A549 (cell line): ENCODE results near the gene BAHCC1.

Experiments used
- CBX8 ChIP-seq: fragments of 200-600 bp; sonication (generic); IDR thresholded peaks from 2 replicates; pipeline ENCODE4 v1.6.1; 2016
- CEBPB ChIP-seq, 2 experiments: fragments of >200 bp in 1 of 2; sonication (Bioruptor Twin) in 1 of 2; formaldehyde crosslinking in 1 of 2; IDR thresholded peaks; 2 replicates each; pipeline ENCODE4 v1.6.1; 2012 to 2016
- POLR2A ChIP-seq: IDR thresholded peaks from 2 replicates; pipeline ENCODE4 v1.6.1; 2012; ENCODE audit warnings: mild to moderate bottlenecking, low read length
- RAD21 ChIP-seq, 2 experiments: fragments of >200 bp in 1 of 2; sonication (Bioruptor Twin) in 1 of 2; formaldehyde crosslinking in 1 of 2; IDR thresholded peaks in 1 of 2; conservative IDR thresholded peaks in 1 of 2; 2 replicates in 1 of 2; 3 replicates in 1 of 2; pipeline ENCODE4 v1.6.1; 2012 to 2018; ENCODE audit warnings: inconsistent platforms in 1 of 2
- RFX5 ChIP-seq: fragments of 450-650 bp; IDR thresholded peaks from 2 replicates; pipeline ENCODE4 v1.7.1; 2014; ENCODE audit warnings: antibody characterized with exemption, mild to moderate bottlenecking, moderate library complexity
- TF ChIP-seq, protein P1 (sequence below): fragments of >200 bp; sonication (Bioruptor Twin); formaldehyde crosslinking; IDR thresholded peaks from 3 replicates; pipeline ENCODE4 v1.5.1; 2016
- TF ChIP-seq, protein P2 (sequence below): fragments of 250-450 bp; sonication (Bioruptor Pico); IDR thresholded peaks from 2 replicates; pipeline ENCODE4 v1.5.0; 2021; ENCODE audit warnings: mild to moderate bottlenecking, moderate library complexity, borderline replicate concordance
- TF ChIP-seq, protein P3 (sequence below): IDR thresholded peaks from 2 replicates; pipeline ENCODE4 v1.6.1; 2012
- TF ChIP-seq, protein P4 (sequence below): IDR thresholded peaks from 2 replicates; pipeline ENCODE4 v1.6.1; 2012; ENCODE audit warnings: low read depth, borderline replicate concordance

DNA sequence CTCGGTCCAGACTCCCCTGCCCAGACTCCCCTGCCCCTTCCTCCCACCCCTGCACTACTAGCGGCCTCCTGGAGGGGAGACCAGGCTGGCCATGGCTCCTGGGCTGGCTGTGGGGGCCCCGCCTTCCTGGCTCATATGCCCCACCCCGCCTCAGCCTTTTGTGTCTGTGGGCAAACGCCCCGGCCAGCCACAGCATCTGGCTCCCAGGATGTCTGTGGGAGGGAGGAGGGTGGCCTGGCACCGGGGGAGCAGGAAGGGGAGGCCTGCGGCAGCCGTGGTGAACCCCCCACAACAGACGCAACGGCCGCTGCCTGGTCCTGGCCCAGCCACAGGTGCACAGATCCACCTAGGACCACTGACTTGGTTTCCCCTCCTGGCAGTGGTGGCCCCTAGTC is 32.9 kb downstream of the BAHCC1 start:
- TF ChIP-seq CBX8: no peak
- TF ChIP-seq, protein P1, sequence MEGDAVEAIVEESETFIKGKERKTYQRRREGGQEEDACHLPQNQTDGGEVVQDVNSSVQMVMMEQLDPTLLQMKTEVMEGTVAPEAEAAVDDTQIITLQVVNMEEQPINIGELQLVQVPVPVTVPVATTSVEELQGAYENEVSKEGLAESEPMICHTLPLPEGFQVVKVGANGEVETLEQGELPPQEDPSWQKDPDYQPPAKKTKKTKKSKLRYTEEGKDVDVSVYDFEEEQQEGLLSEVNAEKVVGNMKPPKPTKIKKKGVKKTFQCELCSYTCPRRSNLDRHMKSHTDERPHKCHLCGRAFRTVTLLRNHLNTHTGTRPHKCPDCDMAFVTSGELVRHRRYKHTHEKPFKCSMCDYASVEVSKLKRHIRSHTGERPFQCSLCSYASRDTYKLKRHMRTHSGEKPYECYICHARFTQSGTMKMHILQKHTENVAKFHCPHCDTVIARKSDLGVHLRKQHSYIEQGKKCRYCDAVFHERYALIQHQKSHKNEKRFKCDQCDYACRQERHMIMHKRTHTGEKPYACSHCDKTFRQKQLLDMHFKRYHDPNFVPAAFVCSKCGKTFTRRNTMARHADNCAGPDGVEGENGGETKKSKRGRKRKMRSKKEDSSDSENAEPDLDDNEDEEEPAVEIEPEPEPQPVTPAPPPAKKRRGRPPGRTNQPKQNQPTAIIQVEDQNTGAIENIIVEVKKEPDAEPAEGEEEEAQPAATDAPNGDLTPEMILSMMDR: no peak
- no peak for TF ChIP-seq CEBPB (IDR thresholded peaks at IDR 0.05)
- TF ChIP-seq, protein P2, sequence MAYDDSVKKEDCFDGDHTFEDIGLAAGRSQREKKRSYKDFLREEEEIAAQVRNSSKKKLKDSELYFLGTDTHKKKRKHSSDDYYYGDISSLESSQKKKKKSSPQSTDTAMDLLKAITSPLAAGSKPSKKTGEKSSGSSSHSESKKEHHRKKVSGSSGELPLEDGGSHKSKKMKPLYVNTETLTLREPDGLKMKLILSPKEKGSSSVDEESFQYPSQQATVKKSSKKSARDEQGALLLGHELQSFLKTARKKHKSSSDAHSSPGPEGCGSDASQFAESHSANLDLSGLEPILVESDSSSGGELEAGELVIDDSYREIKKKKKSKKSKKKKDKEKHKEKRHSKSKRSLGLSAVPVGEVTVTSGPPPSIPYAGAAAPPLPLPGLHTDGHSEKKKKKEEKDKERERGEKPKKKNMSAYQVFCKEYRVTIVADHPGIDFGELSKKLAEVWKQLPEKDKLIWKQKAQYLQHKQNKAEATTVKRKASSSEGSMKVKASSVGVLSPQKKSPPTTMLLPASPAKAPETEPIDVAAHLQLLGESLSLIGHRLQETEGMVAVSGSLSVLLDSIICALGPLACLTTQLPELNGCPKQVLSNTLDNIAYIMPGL (CRISPR knock-in tag): no peak
- TF ChIP-seq, protein P3, sequence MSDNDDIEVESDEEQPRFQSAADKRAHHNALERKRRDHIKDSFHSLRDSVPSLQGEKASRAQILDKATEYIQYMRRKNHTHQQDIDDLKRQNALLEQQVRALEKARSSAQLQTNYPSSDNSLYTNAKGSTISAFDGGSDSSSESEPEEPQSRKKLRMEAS: no peak
- TF ChIP-seq RFX5: no peak
- TF ChIP-seq, protein P4, sequence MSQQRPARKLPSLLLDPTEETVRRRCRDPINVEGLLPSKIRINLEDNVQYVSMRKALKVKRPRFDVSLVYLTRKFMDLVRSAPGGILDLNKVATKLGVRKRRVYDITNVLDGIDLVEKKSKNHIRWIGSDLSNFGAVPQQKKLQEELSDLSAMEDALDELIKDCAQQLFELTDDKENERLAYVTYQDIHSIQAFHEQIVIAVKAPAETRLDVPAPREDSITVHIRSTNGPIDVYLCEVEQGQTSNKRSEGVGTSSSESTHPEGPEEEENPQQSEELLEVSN: no peak
- TF ChIP-seq POLR2A: no peak
- no peak for TF ChIP-seq RAD21 (conservative IDR thresholded peaks at IDR 0.05 in 1 of 2, IDR thresholded peaks at IDR 0.05 in 1 of 2)
